HepG2 (cell line): ENCODE data around the gene NAPG. TPM values are rescaled to one million over a fixed set of nuclear protein-coding genes. Genes with fewer than 3 reads are reported as not detected.

Experiments
- TBL1XR1 ChIP-seq: fragments of 150-350 bp; IDR thresholded peaks from 2 replicates; pipeline ENCODE4 v1.6.1; 2014; ENCODE audit warnings: borderline replicate concordance, low read length; ENCODE audit not compliant: partially characterized antibody
- U2AF2 ChIP-seq: fragments of 200-400 bp; formaldehyde crosslinking; IDR thresholded peaks from 2 replicates; pipeline ENCODE4 v1.6.1; 2017; ENCODE audit warnings: low read depth, mild to moderate bottlenecking, low read length
- ZFP37 ChIP-seq: sonication (generic); formaldehyde crosslinking; IDR thresholded peaks from 2 replicates; pipeline ENCODE4 v1.4.0; 2020; ENCODE audit warnings: missing genetic modification reagents, borderline replicate concordance
- ZNF10 ChIP-seq: sonication (generic); formaldehyde crosslinking; IDR thresholded peaks from 2 replicates; pipeline ENCODE4 v1.4.0; 2020; ENCODE audit warnings: mild to moderate bottlenecking, low read depth, missing genetic modification reagents, borderline replicate concordance
- ZNF230 ChIP-seq: sonication (generic); formaldehyde crosslinking; IDR thresholded peaks from 2 replicates; pipeline ENCODE4 v1.4.0; 2020; ENCODE audit warnings: mild to moderate bottlenecking, missing genetic modification reagents
- ZSCAN31 ChIP-seq: sonication (generic); formaldehyde crosslinking; IDR thresholded peaks from 2 replicates; pipeline ENCODE4 v1.5.0; 2020; ENCODE audit warnings: low read depth, mild to moderate bottlenecking, missing genetic modification reagents
- polyA plus RNA-seq, 8 experiments: library from polyadenylated mRNA; depleted of rRNA in 3 of 8; stranded (reverse) in 7 of 8; unstranded in 1 of 8; fragments of >200 nt; fragmentation: Illumina TruSeq in 4 of 8; extraction: Trizol in 4 of 8; gene quantifications; 2 replicates each; pipeline versions ENCODE4 v1.2.1 to v1.2.3, GENCODE V29; 2011 to 2016; ENCODE audit warnings: low read depth in 4 of 8, missing spikeins in 1 of 8, mixed read lengths in 1 of 8; ENCODE audit not compliant: insufficient read depth in 1 of 8
- total RNA-seq, 5 experiments: library from RNA; depleted of rRNA; stranded (reverse); fragments of >200 nt; fragmentation: Illumina TruSeq; extraction: Trizol; gene quantifications; 2 replicates each; pipeline ENCODE4 v1.2.3, GENCODE V29; 2016; ENCODE audit warnings: low read depth in 1 of 5
- TF ChIP-seq, protein P1 (sequence below): sonication (generic); formaldehyde crosslinking; IDR thresholded peaks from 2 replicates; pipeline ENCODE4 v1.9.0; 2021; ENCODE audit warnings: mild to moderate bottlenecking, missing genetic modification reagents
- TF ChIP-seq, protein P2 (sequence below): sonication (generic); formaldehyde crosslinking; IDR thresholded peaks from 2 replicates; pipeline ENCODE4 v1.4.0; 2020; ENCODE audit warnings: missing genetic modification reagents, borderline replicate concordance
- TF ChIP-seq, protein P3 (sequence below): sonication (generic); formaldehyde crosslinking; IDR thresholded peaks from 2 replicates; pipeline ENCODE4 v1.9.0; 2021; ENCODE audit warnings: missing genetic modification reagents, borderline replicate concordance
- TF ChIP-seq, protein P4 (sequence below): sonication (generic); formaldehyde crosslinking; IDR thresholded peaks from 2 replicates; pipeline ENCODE4 v1.4.0; 2020; ENCODE audit warnings: missing genetic modification reagents, borderline replicate concordance

Gene NAPG
- total and polyA plus RNA-seq, 2 of the 13 experiments (the other 11 are each of a cell fraction or from before 2014, with no cell fraction given): 19.8 to 34.4 TPM

DNA sequence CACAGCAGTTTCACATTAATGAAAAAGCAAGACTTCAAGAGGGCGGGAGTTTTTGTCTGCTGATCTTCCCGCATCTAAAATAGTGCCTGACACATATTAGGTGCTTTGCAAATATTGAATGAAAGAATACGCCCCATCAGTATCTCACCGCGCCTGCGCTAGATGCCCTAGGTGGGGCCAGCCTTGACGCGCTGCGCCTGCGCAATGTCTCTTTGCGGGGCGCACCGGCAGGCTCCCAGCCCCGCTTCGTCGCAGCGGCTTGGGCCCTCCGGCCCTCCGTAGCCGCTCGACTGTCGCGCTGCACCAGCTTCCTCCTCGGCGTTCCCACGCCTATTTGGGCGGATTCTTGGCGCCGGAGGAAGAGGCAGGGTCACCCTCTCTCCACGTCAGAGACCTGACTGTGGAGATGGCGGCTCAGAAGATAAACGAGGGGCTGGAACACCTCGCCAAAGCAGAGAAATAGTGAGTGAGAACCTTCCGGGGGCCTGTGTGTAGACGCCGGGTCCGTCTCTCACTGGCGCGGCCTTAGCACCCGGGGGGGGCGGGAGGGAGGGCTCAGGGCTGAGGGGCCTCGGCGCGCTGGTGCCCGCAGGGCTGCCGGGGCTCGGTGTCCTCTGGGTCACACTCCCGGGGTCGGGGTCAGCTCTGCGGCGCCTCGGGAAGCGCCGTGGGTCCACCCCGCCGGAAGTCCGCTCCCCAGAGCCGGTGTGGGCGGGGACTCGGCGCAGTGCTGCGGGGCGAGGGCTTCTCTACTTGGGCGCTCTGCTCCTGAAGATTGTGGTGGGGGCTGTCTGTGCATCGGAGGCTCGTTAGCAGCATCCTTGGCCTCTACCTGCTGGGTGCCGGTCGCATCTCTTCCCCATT is at the start of gene NAPG (continued):
- TF ChIP-seq, protein P1, sequence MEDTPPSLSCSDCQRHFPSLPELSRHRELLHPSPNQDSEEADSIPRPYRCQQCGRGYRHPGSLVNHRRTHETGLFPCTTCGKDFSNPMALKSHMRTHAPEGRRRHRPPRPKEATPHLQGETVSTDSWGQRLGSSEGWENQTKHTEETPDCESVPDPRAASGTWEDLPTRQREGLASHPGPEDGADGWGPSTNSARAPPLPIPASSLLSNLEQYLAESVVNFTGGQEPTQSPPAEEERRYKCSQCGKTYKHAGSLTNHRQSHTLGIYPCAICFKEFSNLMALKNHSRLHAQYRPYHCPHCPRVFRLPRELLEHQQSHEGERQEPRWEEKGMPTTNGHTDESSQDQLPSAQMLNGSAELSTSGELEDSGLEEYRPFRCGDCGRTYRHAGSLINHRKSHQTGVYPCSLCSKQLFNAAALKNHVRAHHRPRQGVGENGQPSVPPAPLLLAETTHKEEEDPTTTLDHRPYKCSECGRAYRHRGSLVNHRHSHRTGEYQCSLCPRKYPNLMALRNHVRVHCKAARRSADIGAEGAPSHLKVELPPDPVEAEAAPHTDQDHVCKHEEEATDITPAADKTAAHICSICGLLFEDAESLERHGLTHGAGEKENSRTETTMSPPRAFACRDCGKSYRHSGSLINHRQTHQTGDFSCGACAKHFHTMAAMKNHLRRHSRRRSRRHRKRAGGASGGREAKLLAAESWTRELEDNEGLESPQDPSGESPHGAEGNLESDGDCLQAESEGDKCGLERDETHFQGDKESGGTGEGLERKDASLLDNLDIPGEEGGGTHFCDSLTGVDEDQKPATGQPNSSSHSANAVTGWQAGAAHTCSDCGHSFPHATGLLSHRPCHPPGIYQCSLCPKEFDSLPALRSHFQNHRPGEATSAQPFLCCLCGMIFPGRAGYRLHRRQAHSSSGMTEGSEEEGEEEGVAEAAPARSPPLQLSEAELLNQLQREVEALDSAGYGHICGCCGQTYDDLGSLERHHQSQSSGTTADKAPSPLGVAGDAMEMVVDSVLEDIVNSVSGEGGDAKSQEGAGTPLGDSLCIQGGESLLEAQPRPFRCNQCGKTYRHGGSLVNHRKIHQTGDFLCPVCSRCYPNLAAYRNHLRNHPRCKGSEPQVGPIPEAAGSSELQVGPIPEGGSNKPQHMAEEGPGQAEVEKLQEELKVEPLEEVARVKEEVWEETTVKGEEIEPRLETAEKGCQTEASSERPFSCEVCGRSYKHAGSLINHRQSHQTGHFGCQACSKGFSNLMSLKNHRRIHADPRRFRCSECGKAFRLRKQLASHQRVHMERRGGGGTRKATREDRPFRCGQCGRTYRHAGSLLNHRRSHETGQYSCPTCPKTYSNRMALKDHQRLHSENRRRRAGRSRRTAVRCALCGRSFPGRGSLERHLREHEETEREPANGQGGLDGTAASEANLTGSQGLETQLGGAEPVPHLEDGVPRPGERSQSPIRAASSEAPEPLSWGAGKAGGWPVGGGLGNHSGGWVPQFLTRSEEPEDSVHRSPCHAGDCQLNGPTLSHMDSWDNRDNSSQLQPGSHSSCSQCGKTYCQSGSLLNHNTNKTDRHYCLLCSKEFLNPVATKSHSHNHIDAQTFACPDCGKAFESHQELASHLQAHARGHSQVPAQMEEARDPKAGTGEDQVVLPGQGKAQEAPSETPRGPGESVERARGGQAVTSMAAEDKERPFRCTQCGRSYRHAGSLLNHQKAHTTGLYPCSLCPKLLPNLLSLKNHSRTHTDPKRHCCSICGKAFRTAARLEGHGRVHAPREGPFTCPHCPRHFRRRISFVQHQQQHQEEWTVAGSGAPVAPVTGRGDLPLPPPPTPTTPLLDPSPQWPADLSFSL (CRISPR knock-in tag): no peak
- TF ChIP-seq ZNF230 (CRISPR knock-in tag) (0 out of 2 replicates have a peak, but pooled peaks have one; percentile 17), ZFP37 (CRISPR knock-in tag) (no peak), ZSCAN31 (peak; percentile 12; the same call in 1 of the 2 replicates), ZNF10 (CRISPR knock-in tag) (no peak), TBL1XR1 (peak; percentile 13), U2AF2 (no peak)
- TF ChIP-seq, protein P2, sequence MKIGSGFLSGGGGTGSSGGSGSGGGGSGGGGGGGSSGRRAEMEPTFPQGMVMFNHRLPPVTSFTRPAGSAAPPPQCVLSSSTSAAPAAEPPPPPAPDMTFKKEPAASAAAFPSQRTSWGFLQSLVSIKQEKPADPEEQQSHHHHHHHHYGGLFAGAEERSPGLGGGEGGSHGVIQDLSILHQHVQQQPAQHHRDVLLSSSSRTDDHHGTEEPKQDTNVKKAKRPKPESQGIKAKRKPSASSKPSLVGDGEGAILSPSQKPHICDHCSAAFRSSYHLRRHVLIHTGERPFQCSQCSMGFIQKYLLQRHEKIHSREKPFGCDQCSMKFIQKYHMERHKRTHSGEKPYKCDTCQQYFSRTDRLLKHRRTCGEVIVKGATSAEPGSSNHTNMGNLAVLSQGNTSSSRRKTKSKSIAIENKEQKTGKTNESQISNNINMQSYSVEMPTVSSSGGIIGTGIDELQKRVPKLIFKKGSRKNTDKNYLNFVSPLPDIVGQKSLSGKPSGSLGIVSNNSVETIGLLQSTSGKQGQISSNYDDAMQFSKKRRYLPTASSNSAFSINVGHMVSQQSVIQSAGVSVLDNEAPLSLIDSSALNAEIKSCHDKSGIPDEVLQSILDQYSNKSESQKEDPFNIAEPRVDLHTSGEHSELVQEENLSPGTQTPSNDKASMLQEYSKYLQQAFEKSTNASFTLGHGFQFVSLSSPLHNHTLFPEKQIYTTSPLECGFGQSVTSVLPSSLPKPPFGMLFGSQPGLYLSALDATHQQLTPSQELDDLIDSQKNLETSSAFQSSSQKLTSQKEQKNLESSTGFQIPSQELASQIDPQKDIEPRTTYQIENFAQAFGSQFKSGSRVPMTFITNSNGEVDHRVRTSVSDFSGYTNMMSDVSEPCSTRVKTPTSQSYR (CRISPR knock-in tag): no peak
- TF ChIP-seq, protein P3, sequence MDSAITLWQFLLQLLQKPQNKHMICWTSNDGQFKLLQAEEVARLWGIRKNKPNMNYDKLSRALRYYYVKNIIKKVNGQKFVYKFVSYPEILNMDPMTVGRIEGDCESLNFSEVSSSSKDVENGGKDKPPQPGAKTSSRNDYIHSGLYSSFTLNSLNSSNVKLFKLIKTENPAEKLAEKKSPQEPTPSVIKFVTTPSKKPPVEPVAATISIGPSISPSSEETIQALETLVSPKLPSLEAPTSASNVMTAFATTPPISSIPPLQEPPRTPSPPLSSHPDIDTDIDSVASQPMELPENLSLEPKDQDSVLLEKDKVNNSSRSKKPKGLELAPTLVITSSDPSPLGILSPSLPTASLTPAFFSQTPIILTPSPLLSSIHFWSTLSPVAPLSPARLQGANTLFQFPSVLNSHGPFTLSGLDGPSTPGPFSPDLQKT (CRISPR knock-in tag): no peak
- TF ChIP-seq, protein P4, sequence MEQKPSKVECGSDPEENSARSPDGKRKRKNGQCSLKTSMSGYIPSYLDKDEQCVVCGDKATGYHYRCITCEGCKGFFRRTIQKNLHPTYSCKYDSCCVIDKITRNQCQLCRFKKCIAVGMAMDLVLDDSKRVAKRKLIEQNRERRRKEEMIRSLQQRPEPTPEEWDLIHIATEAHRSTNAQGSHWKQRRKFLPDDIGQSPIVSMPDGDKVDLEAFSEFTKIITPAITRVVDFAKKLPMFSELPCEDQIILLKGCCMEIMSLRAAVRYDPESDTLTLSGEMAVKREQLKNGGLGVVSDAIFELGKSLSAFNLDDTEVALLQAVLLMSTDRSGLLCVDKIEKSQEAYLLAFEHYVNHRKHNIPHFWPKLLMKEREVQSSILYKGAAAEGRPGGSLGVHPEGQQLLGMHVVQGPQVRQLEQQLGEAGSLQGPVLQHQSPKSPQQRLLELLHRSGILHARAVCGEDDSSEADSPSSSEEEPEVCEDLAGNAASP (CRISPR knock-in tag): peak; percentile 18; the same call in 1 of the 2 replicates
